GM12878 (cell line): Measurements from ENCODE around the gene LIN28B. TPM values are rescaled to one million over a fixed set of nuclear protein-coding genes. Genes with fewer than 3 reads are reported as not detected.

Experiments used
- BACH1 ChIP-seq: fragments of 450-650 bp; IDR thresholded peaks from 2 replicates; pipeline ENCODE4 v1.6.1; 2017; ENCODE audit warnings: mild to moderate bottlenecking, borderline replicate concordance
- MYC ChIP-seq: IDR thresholded peaks from 2 replicates; pipeline ENCODE4 v1.6.1; 2011; ENCODE audit warnings: mild to moderate bottlenecking, low read length, moderate library complexity, inconsistent platforms; ENCODE audit not compliant: insufficient read depth, insufficient replicate concordance, insufficient read length, severe bottlenecking
- NR2F1 ChIP-seq: fragments of 450-650 bp; conservative IDR thresholded peaks from 2 replicates; pipeline ENCODE4 v1.6.1; 2017; ENCODE audit warnings: mild to moderate bottlenecking
- NRF1 ChIP-seq: conservative IDR thresholded peaks from 2 replicates; pipeline ENCODE4 v1.6.1; 2011; ENCODE audit warnings: mild to moderate bottlenecking, low read depth, low read length, improper control_type of control experiment
- SRF ChIP-seq, 2 experiments: IDR thresholded peaks; 2 replicates each; pipeline ENCODE4 v1.6.1; 2011; ENCODE audit warnings: low read depth in 2 of 2, low read length in 2 of 2, mild to moderate bottlenecking in 1 of 2, moderate library complexity in 1 of 2
- polyA plus RNA-seq, 11 experiments: library from polyadenylated mRNA; depleted of rRNA in 4 of 11; unstranded in 6 of 11; stranded (reverse) in 5 of 11; fragments of >200 nt; fragmentation: Nextera tagmentation in 4 of 11; fragmentation: Illumina TruSeq in 1 of 11; extraction: Ambion mirVana in 4 of 11; extraction: Trizol in 1 of 11; gene quantifications; 1 replicate in 1 of 11; 2 replicates in 10 of 11; pipeline versions ENCODE4 v1.2.1 to v1.2.3, GENCODE V29; 2011 to 2016; ENCODE audit warnings: inconsistent platforms in 2 of 11, missing spikeins in 2 of 11, low read depth in 1 of 11
- total RNA-seq, 4 experiments: library from RNA; depleted of rRNA in 3 of 4; stranded (reverse); fragments of >200 nt in 3 of 4; fragmentation: Illumina TruSeq in 1 of 4; extraction: Trizol in 1 of 4; gene quantifications; 2 replicates each; pipeline versions ENCODE4 v1.2.1 to v1.2.3, GENCODE V29; 2013 to 2021
- TF ChIP-seq, protein P1 (sequence below): IDR thresholded peaks from 2 replicates; pipeline ENCODE4 v1.6.1; 2012; ENCODE audit warnings: mild to moderate bottlenecking, low read depth, low read length
- TF ChIP-seq, protein P2 (sequence below): fragments of 450-650 bp; formaldehyde crosslinking; IDR thresholded peaks from 2 replicates; pipeline ENCODE4 v1.5.0; 2022; ENCODE audit warnings: mild to moderate bottlenecking, missing genetic modification characterization

Gene LIN28B
- total and polyA plus RNA-seq, 10 of the 15 experiments (the other 5 are each of a cell fraction or from before 2014, with no cell fraction given), result 0.01 to 2.4 (median 0.09) TPM; not detected in 6

DNA sequence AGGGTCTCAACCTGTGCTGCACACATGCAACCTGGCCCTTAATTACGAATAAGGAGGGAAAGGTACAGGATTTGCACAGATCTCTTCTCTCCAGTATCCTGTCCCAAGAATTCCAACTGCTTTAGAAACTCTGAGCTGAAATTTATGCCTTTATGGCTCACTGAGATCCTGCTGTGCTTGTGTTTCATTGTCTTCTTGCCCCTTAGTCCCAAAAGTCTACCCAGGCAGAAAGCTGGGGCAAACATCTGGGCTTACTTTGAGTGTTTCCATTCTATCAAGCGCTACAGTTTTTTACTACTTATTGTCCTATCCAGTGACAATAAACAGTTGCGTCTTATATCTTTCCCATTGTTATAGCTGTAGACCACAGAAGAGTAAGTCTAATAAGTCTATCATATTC lies 99.7 kb downstream of the LIN28B start (continued):
- TF ChIP-seq, protein P1, sequence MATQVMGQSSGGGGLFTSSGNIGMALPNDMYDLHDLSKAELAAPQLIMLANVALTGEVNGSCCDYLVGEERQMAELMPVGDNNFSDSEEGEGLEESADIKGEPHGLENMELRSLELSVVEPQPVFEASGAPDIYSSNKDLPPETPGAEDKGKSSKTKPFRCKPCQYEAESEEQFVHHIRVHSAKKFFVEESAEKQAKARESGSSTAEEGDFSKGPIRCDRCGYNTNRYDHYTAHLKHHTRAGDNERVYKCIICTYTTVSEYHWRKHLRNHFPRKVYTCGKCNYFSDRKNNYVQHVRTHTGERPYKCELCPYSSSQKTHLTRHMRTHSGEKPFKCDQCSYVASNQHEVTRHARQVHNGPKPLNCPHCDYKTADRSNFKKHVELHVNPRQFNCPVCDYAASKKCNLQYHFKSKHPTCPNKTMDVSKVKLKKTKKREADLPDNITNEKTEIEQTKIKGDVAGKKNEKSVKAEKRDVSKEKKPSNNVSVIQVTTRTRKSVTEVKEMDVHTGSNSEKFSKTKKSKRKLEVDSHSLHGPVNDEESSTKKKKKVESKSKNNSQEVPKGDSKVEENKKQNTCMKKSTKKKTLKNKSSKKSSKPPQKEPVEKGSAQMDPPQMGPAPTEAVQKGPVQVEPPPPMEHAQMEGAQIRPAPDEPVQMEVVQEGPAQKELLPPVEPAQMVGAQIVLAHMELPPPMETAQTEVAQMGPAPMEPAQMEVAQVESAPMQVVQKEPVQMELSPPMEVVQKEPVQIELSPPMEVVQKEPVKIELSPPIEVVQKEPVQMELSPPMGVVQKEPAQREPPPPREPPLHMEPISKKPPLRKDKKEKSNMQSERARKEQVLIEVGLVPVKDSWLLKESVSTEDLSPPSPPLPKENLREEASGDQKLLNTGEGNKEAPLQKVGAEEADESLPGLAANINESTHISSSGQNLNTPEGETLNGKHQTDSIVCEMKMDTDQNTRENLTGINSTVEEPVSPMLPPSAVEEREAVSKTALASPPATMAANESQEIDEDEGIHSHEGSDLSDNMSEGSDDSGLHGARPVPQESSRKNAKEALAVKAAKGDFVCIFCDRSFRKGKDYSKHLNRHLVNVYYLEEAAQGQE, result no peak
- TF ChIP-seq, protein P2, sequence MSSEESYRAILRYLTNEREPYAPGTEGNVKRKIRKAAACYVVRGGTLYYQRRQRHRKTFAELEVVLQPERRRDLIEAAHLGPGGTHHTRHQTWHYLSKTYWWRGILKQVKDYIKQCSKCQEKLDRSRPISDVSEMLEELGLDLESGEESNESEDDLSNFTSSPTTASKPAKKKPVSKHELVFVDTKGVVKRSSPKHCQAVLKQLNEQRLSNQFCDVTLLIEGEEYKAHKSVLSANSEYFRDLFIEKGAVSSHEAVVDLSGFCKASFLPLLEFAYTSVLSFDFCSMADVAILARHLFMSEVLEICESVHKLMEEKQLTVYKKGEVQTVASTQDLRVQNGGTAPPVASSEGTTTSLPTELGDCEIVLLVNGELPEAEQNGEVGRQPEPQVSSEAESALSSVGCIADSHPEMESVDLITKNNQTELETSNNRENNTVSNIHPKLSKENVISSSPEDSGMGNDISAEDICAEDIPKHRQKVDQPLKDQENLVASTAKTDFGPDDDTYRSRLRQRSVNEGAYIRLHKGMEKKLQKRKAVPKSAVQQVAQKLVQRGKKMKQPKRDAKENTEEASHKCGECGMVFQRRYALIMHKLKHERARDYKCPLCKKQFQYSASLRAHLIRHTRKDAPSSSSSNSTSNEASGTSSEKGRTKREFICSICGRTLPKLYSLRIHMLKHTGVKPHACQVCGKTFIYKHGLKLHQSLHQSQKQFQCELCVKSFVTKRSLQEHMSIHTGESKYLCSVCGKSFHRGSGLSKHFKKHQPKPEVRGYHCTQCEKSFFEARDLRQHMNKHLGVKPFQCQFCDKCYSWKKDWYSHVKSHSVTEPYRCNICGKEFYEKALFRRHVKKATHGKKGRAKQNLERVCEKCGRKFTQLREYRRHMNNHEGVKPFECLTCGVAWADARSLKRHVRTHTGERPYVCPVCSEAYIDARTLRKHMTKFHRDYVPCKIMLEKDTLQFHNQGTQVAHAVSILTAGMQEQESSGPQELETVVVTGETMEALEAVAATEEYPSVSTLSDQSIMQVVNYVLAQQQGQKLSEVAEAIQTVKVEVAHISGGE (CRISPR knock-in tag), result no peak
- TF ChIP-seq MYC (no peak), BACH1 (no peak), NR2F1 (no peak), SRF (IDR thresholded peaks at IDR 0.05; ENCODE audit: low read depth in 2 of 2, low read length in 2 of 2) (no peak), NRF1 (no peak)
